ENCODE results near the gene GATM. TPM values are rescaled to one million over a fixed set of nuclear protein-coding genes. Genes with fewer than 3 reads are reported as not detected.

GATM gene
- total RNA-seq, 2 donors from 2014 or later, result 12.9 to 254 TPM

DNA sequence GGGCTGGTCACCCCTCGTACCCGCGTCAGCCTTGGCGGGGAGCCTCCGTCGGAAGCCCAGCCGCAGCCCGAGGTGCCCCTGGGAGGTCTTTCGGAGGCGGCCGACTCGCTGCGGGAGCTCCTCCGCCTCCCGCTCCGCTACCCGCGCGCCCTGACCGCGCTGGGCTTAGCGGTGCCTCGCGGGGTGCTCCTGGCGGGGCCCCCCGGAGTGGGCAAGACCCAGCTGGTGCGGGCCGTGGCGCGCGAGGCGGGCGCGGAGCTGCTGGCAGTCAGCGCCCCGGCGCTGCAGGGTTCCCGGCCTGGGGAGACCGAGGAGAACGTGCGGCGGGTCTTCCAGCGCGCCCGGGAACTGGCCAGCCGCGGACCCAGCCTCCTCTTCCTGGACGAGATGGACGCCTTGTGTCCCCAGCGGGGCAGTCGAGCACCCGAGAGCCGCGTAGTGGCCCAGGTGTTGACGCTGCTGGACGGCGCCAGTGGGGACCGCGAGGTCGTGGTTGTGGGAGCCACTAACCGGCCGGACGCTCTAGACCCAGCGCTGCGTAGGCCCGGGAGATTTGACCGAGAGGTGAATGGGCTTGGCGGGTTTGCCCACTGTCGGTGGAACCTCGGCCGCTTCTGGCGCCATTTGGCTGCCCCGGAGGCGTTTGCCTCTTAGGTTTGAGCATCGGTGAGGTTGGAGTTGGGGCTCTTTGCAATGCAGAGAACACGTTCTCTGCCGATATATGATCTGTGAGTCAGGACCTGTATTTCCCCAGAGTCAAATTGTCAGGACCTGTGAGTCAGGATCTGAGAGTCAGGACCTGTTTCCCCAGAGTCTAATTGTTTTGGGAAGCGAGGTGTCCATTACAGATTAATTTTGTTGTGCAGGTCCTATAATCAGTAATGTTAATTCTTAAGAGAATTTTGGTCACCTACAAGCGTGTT, 24.9 kb upstream of the GATM start:
- no peaks in the 10 kb centered on the region for H3K27me3 ChIP-seq (replicated peaks; ENCODE audit: insufficient read depth)
- intact Hi-C loops (cut with DNase I), result loop anchor here (2.0 to 5.0 kb wide), 4 partner anchors 24 to 236 kb away; partner anchors contain the start of genes BLOC1S6 and GATM
- WGBS, result under 1% methylated on average over 51 of the region's 79 CpGs

DNA sequence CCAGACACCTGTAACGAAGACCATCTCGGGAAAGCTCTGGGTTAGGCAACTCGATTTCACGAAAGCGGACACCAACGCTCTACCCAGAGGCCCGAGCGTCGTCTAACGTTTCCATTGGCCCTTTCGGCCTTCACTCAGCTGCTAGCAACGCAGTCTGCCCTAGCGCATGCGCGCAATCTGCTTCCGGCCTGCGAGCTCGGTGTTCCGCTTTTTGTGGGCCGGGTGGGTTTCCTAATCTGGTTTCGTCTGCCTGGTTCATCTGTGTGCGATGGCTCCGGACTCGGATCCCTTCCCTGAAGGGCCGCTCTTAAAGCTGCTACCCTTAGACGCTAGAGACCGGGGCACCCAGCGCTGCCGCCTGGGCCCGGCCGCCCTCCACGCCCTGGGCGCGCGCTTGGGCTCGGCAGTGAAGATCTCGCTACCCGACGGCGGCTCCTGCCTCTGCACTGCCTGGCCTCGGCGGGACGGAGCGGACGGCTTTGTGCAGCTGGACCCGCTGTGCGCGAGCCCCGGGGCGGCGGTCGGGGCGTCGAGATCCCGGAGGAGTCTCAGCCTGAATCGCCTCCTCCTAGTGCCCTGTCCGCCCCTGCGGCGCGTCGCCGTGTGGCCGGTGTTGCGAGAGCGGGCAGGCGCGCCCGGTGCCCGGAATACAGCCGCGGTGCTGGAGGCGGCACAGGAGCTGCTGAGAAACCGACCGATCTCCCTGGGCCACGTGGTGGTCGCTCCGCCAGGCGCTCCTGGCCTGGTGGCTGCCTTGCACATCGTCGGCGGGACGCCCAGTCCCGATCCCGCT, 24.0 kb upstream of the GATM start:
- H3K27me3 ChIP-seq (replicated peaks; ENCODE audit: insufficient read depth), result no peaks in the 10 kb centered on the region
- peak overlapping the region; percentile 82 to 92 for H3K27ac ChIP-seq
- peak; percentile 94 for DNase-seq (ENCODE audit: low spot score)
- TF ChIP-seq POLR2AphosphoS5 (IDR thresholded peaks at IDR 0.05) (peak; percentile 99), POLR2A (IDR thresholded peaks at IDR 0.05) (peak; percentile 77)
- TF ChIP-seq, protein P1, sequence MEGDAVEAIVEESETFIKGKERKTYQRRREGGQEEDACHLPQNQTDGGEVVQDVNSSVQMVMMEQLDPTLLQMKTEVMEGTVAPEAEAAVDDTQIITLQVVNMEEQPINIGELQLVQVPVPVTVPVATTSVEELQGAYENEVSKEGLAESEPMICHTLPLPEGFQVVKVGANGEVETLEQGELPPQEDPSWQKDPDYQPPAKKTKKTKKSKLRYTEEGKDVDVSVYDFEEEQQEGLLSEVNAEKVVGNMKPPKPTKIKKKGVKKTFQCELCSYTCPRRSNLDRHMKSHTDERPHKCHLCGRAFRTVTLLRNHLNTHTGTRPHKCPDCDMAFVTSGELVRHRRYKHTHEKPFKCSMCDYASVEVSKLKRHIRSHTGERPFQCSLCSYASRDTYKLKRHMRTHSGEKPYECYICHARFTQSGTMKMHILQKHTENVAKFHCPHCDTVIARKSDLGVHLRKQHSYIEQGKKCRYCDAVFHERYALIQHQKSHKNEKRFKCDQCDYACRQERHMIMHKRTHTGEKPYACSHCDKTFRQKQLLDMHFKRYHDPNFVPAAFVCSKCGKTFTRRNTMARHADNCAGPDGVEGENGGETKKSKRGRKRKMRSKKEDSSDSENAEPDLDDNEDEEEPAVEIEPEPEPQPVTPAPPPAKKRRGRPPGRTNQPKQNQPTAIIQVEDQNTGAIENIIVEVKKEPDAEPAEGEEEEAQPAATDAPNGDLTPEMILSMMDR (IDR thresholded peaks at IDR 0.05), result peak in 1 of 4 experiments; percentile 12
- intact Hi-C loops (cut with DNase I), result loop anchor here (2.0 to 5.0 kb wide), 4 partner anchors 24 to 235 kb away; partner anchors contain the start of genes BLOC1S6 and GATM
- H3K4me3 ChIP-seq, result peak overlapping the region; percentile 88 to 94
- H3K4me1 ChIP-seq (replicated peaks), result no peaks in the 10 kb centered on the region
- H3K9me3 ChIP-seq, result no peaks in the 10 kb centered on the region
- H3K36me3 ChIP-seq, result no peaks in the 10 kb centered on the region
- under 1% methylated on average over 79 of the region's 84 CpGs for WGBS

More for the DNA sequence above, 24.9 kb upstream of the GATM start:
- DNase-seq (ENCODE audit: low spot score), result no peak
- Histone ChIP-seq H3K36me3 (no peaks in the 10 kb centered on the region), H3K27ac (peak overlapping the region; percentile 82 to 92), H3K4me3 (peak overlapping the region; percentile 88 to 94), H3K9me3 (no peaks in the 10 kb centered on the region), H3K4me1 (replicated peaks) (no peaks in the 10 kb centered on the region)
- TF ChIP-seq, protein P1 (IDR thresholded peaks at IDR 0.05), result no peak
- TF ChIP-seq POLR2AphosphoS5 (IDR thresholded peaks at IDR 0.05), result no peak
- TF ChIP-seq POLR2A (IDR thresholded peaks at IDR 0.05), result no peak

DNA sequence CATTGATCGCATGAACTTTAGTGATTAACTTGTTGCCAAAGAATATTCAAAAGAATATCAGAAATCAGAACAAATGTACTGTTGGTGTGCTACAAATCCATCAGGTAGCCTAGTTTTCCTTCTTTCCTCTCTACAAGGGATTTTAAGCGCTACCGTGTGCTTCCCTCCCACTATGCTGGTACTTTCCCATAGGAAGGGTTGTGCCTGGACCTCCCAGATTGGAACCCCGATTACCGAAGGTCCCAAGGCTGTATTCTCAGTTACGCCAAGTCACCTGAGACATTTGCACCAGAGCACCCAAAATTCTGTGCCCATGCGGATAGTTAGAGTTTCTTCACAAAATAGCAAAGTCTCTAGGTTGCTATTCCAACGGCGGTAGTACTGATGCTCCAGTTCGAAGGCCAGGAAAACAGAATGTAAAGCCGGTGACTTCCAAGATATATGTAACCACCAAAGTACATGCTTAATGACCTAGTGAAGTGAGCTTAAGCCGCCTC, 23.4 kb upstream of the GATM start:
- WGBS, result 5% methylated on average over 12 of the region's 12 CpGs
- Histone ChIP-seq H3K4me3 (peak overlapping the region; percentile 88 to 94), H3K36me3 (no peaks in the 10 kb centered on the region), H3K27ac (peak overlapping the region; percentile 82 to 92), H3K27me3 (replicated peaks; ENCODE audit: insufficient read depth) (no peaks in the 10 kb centered on the region), H3K4me1 (replicated peaks) (no peaks in the 10 kb centered on the region), H3K9me3 (no peaks in the 10 kb centered on the region)
- DNase-seq (ENCODE audit: low spot score), result no peak
- intact Hi-C loops (cut with DNase I), result loop anchor here (2.0 to 5.0 kb wide), 4 partner anchors 23 to 234 kb away; partner anchors contain the start of genes BLOC1S6 and GATM
- TF ChIP-seq POLR2A (IDR thresholded peaks at IDR 0.05), result no peak
- TF ChIP-seq, protein P1 (IDR thresholded peaks at IDR 0.05), result no peak
- TF ChIP-seq POLR2AphosphoS5 (IDR thresholded peaks at IDR 0.05), result no peak

DNA sequence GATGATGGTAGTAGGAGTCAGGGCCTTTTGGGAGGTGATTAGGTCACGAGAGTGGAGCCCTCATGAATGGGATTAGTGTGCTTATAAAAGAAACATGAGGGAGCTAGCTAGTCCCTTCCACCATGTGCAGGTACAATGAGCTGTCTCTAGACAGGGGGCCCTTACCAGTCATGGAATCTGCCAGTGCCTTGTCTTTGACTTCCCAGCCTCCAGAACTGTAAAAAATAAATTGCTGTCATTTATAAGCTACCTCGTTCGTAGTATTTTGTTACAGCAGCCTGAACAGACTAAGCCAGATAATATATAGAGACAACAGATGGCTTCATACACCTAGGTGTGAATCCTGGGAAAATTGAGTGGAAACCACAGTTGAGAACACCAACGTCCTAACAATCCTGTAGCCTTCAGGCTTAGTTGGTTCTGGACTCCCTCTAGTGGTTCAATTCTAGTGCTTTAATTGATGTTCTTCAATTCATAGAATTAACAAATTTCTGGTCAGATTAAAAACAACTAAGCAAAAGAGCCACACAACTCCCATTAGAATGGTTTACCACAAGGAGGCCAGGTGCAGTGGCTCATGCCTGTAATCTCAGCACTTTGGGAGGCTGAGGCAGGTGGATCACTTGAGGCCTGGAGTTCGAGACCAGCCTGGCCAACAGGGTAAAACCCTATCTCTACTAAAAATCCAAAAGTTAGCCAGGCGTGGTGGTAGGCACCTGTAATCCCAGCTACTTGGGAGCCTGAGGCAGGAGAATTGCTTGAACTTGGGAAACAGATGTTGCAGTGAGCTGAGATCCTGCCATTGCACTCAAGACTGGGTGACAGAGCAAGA, 21.3 kb upstream of the GATM start:
- WGBS, result 51% methylated on average over 6 of the region's 6 CpGs
- H3K4me3 ChIP-seq, result no peak overlapping the region
- TF ChIP-seq POLR2A (IDR thresholded peaks at IDR 0.05), result no peak
- TF ChIP-seq, protein P1 (IDR thresholded peaks at IDR 0.05), result peak; percentile 62 to 80 (median 72)
- TF ChIP-seq POLR2AphosphoS5 (IDR thresholded peaks at IDR 0.05), result peak; percentile 35
- no peaks in the 10 kb centered on the region for H3K27me3 ChIP-seq (replicated peaks; ENCODE audit: insufficient read depth)
- no peaks in the 10 kb centered on the region for H3K36me3 ChIP-seq
- H3K27ac ChIP-seq, result no peak overlapping the region
- H3K9me3 ChIP-seq, result no peaks in the 10 kb centered on the region
- DNase-seq (ENCODE audit: low spot score), result no peak
- intact Hi-C loops (cut with DNase I), result loop anchor here (5.0 kb wide), 2 partner anchors 188 to 232 kb away; partner anchors contain the start of gene BLOC1S6
- no peaks in the 10 kb centered on the region for H3K4me1 ChIP-seq (replicated peaks)
